K562 (cell line): Measurements from ENCODE around the gene TMEM214. TPM values are rescaled to one million over a fixed set of nuclear protein-coding genes. Genes with fewer than 3 reads are reported as not detected.
A peak's percentile ranks its signal among the peaks of the same experiment; 100 is the strongest.

Source experiments
- ATF1 ChIP-seq, 2 experiments: fragments of 450-650 bp in 1 of 2; IDR thresholded peaks; 2 replicates each; pipeline ENCODE4 v1.6.1; 2016; ENCODE audit warnings: missing compliant biosample characterization in 1 of 2, missing genetic modification characterization in 1 of 2
- CCNT2 ChIP-seq: IDR thresholded peaks from 2 replicates; pipeline ENCODE4 v1.6.1; 2011; ENCODE audit warnings: borderline replicate concordance, low read depth, mild to moderate bottlenecking, moderate library complexity, mixed read lengths, low read length; ENCODE audit not compliant: insufficient read length; ENCODE audit errors: extremely low read depth
- CEBPB ChIP-seq: fragments of 450-650 bp; IDR thresholded peaks from 2 replicates; pipeline ENCODE4 v1.6.1; 2016; ENCODE audit warnings: missing genetic modification characterization, missing compliant biosample characterization
- EP300 ChIP-seq: IDR thresholded peaks from 2 replicates; pipeline ENCODE4 v1.6.1; 2012; ENCODE audit warnings: low read length, improper control_type of control experiment
- FOSL1 ChIP-seq: fragments of 200-800 bp; sonication (Bioruptor generic); conservative IDR thresholded peaks from 2 replicates; pipeline ENCODE4 v1.6.1; 2016; ENCODE audit warnings: missing genetic modification characterization, missing compliant biosample characterization
- SAFB2 ChIP-seq: fragments of 200-400 bp; formaldehyde crosslinking; IDR thresholded peaks from 2 replicates; pipeline ENCODE4 v1.6.1; 2018; ENCODE audit warnings: borderline replicate concordance, low read length, low read depth, moderate library complexity; ENCODE audit not compliant: severe bottlenecking
- ZFP36 ChIP-seq: fragments of 150-350 bp; IDR thresholded peaks from 2 replicates; pipeline ENCODE4 v1.6.1; 2018; ENCODE audit warnings: low read length, low read depth; ENCODE audit not compliant: partially characterized antibody
- polyA plus RNA-seq, 8 experiments: library from polyadenylated mRNA; depleted of rRNA in 4 of 8; stranded (reverse) in 5 of 8; unstranded in 3 of 8; fragments of >200 nt; fragmentation: Nextera tagmentation in 2 of 8; fragmentation: Illumina TruSeq in 1 of 8; extraction: Ambion mirVana in 2 of 8; extraction: Trizol in 1 of 8; gene quantifications; 2 replicates each; pipeline versions ENCODE4 v1.2.1 to v1.2.3, GENCODE V29; 2011 to 2014; ENCODE audit warnings: inconsistent platforms in 1 of 8, missing spikeins in 1 of 8
- total RNA-seq, 7 experiments: library from RNA; depleted of rRNA in 6 of 7; stranded (reverse); fragments of >200 nt in 6 of 7; fragmentation: Illumina TruSeq in 2 of 7; extraction: Trizol in 2 of 7; gene quantifications; 2 replicates each; pipeline versions ENCODE4 v1.2.1 to v1.2.3, GENCODE V29; 2011 to 2021; ENCODE audit warnings: low replicate concordance in 1 of 7
- TF ChIP-seq, protein P1 (sequence below), 2 experiments: IDR thresholded peaks in 1 of 2; conservative IDR thresholded peaks in 1 of 2; 2 replicates each; pipeline ENCODE4 v1.6.1; 2016; ENCODE audit warnings: low read depth in 2 of 2, mild to moderate bottlenecking in 1 of 2, missing compliant biosample characterization in 1 of 2, missing genetic modification characterization in 1 of 2, moderate library complexity in 1 of 2
- TF ChIP-seq, protein P2 (sequence below): sonication (generic); formaldehyde crosslinking; IDR thresholded peaks from 2 replicates; pipeline ENCODE4 v1.4.0; 2020; ENCODE audit warnings: mild to moderate bottlenecking, missing genetic modification reagents
- TF ChIP-seq, protein P3 (sequence below): sonication (generic); formaldehyde crosslinking; IDR thresholded peaks from 2 replicates; pipeline ENCODE4 v1.8.1; 2023; ENCODE audit warnings: mild to moderate bottlenecking, missing genetic modification reagents
- TF ChIP-seq, protein P4 (sequence below), 3 experiments: fragments of 200-800 bp in 1 of 3; fragments of 250-450 bp in 1 of 3; fragments of 450-650 bp in 1 of 3; sonication (Bioruptor Pico) in 1 of 3; sonication (Bioruptor generic) in 1 of 3; formaldehyde crosslinking in 1 of 3; IDR thresholded peaks; 2 replicates each; pipeline versions ENCODE4 v1.6.1 to v1.8.0; 2016 to 2022; ENCODE audit warnings: mild to moderate bottlenecking in 2 of 3, missing genetic modification characterization in 2 of 3, missing compliant biosample characterization in 1 of 3, moderate library complexity in 1 of 3

TMEM214 gene
- total and polyA plus RNA-seq, 9 of the 15 experiments (the other 6 are each of a cell fraction or from before 2014, with no cell fraction given): 11.4 to 81.4 (median 44.1) TPM

DNA sequence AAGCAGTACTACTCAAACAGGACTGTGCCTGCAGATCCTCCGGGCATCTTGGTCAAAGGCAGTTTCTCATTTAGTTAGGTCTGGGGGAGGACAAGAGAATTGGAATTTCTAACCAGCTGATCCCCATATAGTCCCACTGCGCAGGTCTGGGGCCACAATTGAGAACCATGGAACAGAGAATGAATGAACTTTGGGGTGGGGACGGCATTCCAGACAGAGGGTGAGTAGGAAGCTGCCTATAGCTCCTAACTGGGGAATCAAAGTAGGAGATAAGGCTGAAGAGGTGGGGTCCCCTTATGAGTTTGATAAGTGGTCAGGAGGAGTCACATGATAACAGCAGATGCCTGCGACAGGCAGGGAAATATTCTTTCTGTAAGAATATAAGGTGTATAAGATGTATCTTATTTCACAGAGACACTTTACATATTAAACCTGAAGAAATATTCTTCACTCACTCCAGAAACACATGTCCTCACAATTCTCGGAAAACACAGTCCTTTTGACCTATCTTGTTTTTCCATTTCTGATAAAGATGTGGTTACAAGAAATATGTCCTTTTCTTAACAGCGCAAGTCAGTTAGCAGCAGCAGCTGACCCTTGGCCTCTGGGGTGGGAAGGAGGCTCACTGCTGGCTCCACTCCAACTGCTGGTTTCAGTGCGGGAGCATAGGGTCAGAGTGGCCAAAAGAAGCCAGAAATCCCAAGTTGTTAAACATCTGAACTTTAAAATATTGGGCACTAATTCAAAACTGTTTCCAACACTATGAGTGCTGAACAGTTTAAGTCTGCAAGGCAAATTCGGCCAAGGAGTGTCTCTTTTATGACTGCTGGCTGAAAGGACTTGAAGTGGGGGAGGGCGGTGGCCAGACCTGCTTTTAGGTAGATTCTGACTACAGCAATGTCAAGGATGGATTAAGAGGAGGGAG is 12.6 kb upstream of the TMEM214 start (continued):
- TF ChIP-seq, protein P1, sequence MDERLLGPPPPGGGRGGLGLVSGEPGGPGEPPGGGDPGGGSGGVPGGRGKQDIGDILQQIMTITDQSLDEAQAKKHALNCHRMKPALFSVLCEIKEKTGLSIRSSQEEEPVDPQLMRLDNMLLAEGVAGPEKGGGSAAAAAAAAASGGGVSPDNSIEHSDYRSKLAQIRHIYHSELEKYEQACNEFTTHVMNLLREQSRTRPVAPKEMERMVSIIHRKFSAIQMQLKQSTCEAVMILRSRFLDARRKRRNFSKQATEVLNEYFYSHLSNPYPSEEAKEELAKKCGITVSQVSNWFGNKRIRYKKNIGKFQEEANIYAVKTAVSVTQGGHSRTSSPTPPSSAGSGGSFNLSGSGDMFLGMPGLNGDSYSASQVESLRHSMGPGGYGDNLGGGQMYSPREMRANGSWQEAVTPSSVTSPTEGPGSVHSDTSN (CRISPR knock-in tag; IDR thresholded peaks at IDR 0.05; ENCODE audit: low read depth): no peak
- TF ChIP-seq, protein P1 (tag; conservative IDR thresholded peaks at IDR 0.05; ENCODE audit: low read depth): peak; percentile 72
- TF ChIP-seq CCNT2 (peak; percentile 31), ZFP36 (no peak), EP300 (peak; percentile 92), SAFB2 (no peak), CEBPB (peak; percentile 41; the same call in 1 of the 2 replicates), FOSL1 (tag) (peak; percentile 76), ATF1 (CRISPR knock-in tag; IDR thresholded peaks at IDR 0.05) (no peak), ATF1 (tag; IDR thresholded peaks at IDR 0.05) (peak; percentile 53; the same call in 1 of the 2 replicates)
- TF ChIP-seq, protein P2, sequence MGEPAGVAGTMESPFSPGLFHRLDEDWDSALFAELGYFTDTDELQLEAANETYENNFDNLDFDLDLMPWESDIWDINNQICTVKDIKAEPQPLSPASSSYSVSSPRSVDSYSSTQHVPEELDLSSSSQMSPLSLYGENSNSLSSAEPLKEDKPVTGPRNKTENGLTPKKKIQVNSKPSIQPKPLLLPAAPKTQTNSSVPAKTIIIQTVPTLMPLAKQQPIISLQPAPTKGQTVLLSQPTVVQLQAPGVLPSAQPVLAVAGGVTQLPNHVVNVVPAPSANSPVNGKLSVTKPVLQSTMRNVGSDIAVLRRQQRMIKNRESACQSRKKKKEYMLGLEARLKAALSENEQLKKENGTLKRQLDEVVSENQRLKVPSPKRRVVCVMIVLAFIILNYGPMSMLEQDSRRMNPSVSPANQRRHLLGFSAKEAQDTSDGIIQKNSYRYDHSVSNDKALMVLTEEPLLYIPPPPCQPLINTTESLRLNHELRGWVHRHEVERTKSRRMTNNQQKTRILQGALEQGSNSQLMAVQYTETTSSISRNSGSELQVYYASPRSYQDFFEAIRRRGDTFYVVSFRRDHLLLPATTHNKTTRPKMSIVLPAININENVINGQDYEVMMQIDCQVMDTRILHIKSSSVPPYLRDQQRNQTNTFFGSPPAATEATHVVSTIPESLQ: 0 out of 2 replicates have a peak, but pooled peaks have one; percentile 56
- TF ChIP-seq, protein P3, sequence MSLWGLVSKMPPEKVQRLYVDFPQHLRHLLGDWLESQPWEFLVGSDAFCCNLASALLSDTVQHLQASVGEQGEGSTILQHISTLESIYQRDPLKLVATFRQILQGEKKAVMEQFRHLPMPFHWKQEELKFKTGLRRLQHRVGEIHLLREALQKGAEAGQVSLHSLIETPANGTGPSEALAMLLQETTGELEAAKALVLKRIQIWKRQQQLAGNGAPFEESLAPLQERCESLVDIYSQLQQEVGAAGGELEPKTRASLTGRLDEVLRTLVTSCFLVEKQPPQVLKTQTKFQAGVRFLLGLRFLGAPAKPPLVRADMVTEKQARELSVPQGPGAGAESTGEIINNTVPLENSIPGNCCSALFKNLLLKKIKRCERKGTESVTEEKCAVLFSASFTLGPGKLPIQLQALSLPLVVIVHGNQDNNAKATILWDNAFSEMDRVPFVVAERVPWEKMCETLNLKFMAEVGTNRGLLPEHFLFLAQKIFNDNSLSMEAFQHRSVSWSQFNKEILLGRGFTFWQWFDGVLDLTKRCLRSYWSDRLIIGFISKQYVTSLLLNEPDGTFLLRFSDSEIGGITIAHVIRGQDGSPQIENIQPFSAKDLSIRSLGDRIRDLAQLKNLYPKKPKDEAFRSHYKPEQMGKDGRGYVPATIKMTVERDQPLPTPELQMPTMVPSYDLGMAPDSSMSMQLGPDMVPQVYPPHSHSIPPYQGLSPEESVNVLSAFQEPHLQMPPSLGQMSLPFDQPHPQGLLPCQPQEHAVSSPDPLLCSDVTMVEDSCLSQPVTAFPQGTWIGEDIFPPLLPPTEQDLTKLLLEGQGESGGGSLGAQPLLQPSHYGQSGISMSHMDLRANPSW: no peak
- TF ChIP-seq, protein P4, sequence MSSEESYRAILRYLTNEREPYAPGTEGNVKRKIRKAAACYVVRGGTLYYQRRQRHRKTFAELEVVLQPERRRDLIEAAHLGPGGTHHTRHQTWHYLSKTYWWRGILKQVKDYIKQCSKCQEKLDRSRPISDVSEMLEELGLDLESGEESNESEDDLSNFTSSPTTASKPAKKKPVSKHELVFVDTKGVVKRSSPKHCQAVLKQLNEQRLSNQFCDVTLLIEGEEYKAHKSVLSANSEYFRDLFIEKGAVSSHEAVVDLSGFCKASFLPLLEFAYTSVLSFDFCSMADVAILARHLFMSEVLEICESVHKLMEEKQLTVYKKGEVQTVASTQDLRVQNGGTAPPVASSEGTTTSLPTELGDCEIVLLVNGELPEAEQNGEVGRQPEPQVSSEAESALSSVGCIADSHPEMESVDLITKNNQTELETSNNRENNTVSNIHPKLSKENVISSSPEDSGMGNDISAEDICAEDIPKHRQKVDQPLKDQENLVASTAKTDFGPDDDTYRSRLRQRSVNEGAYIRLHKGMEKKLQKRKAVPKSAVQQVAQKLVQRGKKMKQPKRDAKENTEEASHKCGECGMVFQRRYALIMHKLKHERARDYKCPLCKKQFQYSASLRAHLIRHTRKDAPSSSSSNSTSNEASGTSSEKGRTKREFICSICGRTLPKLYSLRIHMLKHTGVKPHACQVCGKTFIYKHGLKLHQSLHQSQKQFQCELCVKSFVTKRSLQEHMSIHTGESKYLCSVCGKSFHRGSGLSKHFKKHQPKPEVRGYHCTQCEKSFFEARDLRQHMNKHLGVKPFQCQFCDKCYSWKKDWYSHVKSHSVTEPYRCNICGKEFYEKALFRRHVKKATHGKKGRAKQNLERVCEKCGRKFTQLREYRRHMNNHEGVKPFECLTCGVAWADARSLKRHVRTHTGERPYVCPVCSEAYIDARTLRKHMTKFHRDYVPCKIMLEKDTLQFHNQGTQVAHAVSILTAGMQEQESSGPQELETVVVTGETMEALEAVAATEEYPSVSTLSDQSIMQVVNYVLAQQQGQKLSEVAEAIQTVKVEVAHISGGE (CRISPR knock-in tag; IDR thresholded peaks at IDR 0.05): peak in 1 of 3 experiments; percentile 63; a peak in 1 of 6 replicates
